Measurements from ENCODE around the gene TMEM167B.
A peak's percentile ranks its signal among the peaks of the same experiment; 100 is the strongest.

- TF ChIP-seq CTCF (IDR thresholded peaks at IDR 0.05 in 2 of 3, conservative IDR thresholded peaks at IDR 0.05 in 1 of 3; ENCODE audit: borderline replicate concordance in 1 of 3, insufficient read depth in 1 of 3, low read depth in 2 of 3, low read length in 2 of 3) = no peak
- peak; percentile 34 for TF ChIP-seq ZBTB33 (IDR thresholded peaks at IDR 0.05; ENCODE audit: extremely low read depth, insufficient replicate concordance, low read length)
- no peak for TF ChIP-seq EZH2 (IDR thresholded peaks at IDR 0.05)
- TF ChIP-seq POLR2AphosphoS5 (IDR thresholded peaks at IDR 0.05; ENCODE audit: low read depth, low read length) = peak; percentile 99
- TF ChIP-seq SP1 (IDR thresholded peaks at IDR 0.05; ENCODE audit: low read depth) = no peak; the same call in 1 of the 2 replicates
- no peak for TF ChIP-seq ATF3 (IDR thresholded peaks at IDR 0.05)
- TF ChIP-seq POLR2A (IDR thresholded peaks at IDR 0.05; ENCODE audit: borderline replicate concordance, extremely low read depth, insufficient read depth, insufficient read length) = peak; percentile 85
- no peak for TF ChIP-seq ZNF274 (IDR thresholded peaks at IDR 0.05; ENCODE audit: low read depth, low read length)
Observed at GRCh38 chr1:109041621-109042468, 48.7 kb upstream of the TMEM167B start, which contains the start of gene WDR47.
